Mammary epithelial cell (primary cell): ENCODE results near the gene ACP4.

ENCODE experiments used
- EZH2 ChIP-seq: IDR thresholded peaks from 2 replicates; pipeline ENCODE4 v1.6.1; 2012; ENCODE audit warnings: low read length, inconsistent platforms, borderline replicate concordance
- TF ChIP-seq, protein P1 (sequence below), 2 donors: IDR thresholded peaks in 1 of 2; conservative IDR thresholded peaks in 1 of 2; 2 replicates each; pipeline ENCODE4 v1.5.1; 2011 to 2012; ENCODE audit warnings: inconsistent platforms in 2 of 2, low read length in 2 of 2, mild to moderate bottlenecking in 2 of 2, control low read depth in 1 of 2, low read depth in 1 of 2; ENCODE audit not compliant: insufficient read depth in 1 of 2; ENCODE audit errors: extremely low read depth in 1 of 2

- TF ChIP-seq, protein P1, sequence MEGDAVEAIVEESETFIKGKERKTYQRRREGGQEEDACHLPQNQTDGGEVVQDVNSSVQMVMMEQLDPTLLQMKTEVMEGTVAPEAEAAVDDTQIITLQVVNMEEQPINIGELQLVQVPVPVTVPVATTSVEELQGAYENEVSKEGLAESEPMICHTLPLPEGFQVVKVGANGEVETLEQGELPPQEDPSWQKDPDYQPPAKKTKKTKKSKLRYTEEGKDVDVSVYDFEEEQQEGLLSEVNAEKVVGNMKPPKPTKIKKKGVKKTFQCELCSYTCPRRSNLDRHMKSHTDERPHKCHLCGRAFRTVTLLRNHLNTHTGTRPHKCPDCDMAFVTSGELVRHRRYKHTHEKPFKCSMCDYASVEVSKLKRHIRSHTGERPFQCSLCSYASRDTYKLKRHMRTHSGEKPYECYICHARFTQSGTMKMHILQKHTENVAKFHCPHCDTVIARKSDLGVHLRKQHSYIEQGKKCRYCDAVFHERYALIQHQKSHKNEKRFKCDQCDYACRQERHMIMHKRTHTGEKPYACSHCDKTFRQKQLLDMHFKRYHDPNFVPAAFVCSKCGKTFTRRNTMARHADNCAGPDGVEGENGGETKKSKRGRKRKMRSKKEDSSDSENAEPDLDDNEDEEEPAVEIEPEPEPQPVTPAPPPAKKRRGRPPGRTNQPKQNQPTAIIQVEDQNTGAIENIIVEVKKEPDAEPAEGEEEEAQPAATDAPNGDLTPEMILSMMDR (conservative IDR thresholded peaks at IDR 0.05 in 1 of 2, IDR thresholded peaks at IDR 0.05 in 1 of 2; ENCODE audit: extremely low read depth in 1 of 2, insufficient read depth in 1 of 2, low read depth in 1 of 2, low read length in 2 of 2) = no peak
- no peak for TF ChIP-seq EZH2
Observed at GRCh38 chr19:50821622-50822021, 31.4 kb downstream of the ACP4 start.
